ENCODE results near the gene LYST. TPM values are rescaled to one million over a fixed set of nuclear protein-coding genes. Genes with fewer than 3 reads are reported as not detected.

Gene LYST
- total RNA-seq, 1 donor from 2014 or later: 78.4 TPM

DNA sequence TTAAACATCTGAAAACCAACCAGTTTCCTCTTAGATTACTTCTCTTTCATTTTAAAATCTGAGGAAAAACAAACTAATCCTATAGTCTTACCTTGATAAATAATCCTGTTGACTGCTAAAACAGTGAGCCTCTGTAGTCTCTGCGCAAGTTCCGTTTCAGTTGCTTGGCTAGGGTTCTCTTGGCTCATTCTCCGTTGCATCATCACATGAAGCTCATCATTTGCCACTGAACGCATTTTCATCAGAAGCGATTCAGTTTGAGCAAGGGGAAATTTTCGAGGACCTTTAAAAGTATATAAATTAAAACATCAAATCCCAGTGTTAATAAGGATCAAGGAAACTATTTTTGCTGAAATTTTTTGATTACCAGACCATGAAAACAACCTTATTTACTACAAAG is 120.5 kb downstream of the LYST start:
- Histone ChIP-seq H3K9me3 (no peaks in the 10 kb centered on the region), H3K27me3 (no peaks in the 10 kb centered on the region), H3K4me3 (no peak overlapping the region), H3K36me3 (peaks cover 90% of the 10 kb centered on the region), H3K27ac (no peak overlapping the region), H3K4me1 (no peaks in the 10 kb centered on the region)
- TF ChIP-seq, protein P1, sequence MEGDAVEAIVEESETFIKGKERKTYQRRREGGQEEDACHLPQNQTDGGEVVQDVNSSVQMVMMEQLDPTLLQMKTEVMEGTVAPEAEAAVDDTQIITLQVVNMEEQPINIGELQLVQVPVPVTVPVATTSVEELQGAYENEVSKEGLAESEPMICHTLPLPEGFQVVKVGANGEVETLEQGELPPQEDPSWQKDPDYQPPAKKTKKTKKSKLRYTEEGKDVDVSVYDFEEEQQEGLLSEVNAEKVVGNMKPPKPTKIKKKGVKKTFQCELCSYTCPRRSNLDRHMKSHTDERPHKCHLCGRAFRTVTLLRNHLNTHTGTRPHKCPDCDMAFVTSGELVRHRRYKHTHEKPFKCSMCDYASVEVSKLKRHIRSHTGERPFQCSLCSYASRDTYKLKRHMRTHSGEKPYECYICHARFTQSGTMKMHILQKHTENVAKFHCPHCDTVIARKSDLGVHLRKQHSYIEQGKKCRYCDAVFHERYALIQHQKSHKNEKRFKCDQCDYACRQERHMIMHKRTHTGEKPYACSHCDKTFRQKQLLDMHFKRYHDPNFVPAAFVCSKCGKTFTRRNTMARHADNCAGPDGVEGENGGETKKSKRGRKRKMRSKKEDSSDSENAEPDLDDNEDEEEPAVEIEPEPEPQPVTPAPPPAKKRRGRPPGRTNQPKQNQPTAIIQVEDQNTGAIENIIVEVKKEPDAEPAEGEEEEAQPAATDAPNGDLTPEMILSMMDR (IDR thresholded peaks at IDR 0.05): no peak
- intact Hi-C loops (cut with DNase I): no loop called here
- ATAC-seq (no peak), DNase-seq (no peak)

DNA sequence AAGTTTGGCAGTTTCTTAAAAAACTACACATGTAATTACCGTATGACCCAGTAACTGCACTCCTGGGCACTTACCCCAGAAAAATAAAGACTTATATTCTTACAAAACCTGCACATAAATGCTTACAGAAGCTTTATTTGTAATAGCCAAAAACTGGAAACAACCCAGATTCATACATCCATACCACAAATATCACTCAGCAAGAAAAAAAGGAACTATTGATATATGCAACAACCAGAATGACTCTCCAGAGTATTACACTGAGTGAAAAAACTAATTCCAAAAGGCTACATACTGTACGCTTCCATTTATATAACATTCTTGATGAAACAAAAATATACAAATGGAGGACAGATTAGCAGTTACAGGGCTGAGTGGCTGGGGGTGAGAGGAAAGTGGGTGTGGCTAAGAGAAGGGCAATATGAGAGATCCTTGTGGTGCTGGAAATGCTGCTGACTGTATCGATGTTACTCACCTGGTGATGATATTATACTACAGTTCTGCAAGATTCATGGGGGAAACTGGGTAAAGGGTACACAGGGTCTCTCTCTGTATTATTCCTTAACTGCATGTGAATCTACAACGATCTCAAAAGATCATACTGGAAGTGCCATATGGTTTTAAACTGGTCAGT is 121.1 kb downstream of the LYST start:
- Histone ChIP-seq H3K27me3 (no peaks in the 10 kb centered on the region), H3K4me1 (no peaks in the 10 kb centered on the region), H3K9me3 (no peaks in the 10 kb centered on the region), H3K27ac (no peak overlapping the region), H3K4me3 (no peak overlapping the region), H3K36me3 (peaks cover 90% of the 10 kb centered on the region)
- TF ChIP-seq, protein P1 (IDR thresholded peaks at IDR 0.05): no peak
- ATAC-seq: peak; percentile 24
- intact Hi-C loops (cut with DNase I): no loop called here
- DNase-seq: no peak

DNA sequence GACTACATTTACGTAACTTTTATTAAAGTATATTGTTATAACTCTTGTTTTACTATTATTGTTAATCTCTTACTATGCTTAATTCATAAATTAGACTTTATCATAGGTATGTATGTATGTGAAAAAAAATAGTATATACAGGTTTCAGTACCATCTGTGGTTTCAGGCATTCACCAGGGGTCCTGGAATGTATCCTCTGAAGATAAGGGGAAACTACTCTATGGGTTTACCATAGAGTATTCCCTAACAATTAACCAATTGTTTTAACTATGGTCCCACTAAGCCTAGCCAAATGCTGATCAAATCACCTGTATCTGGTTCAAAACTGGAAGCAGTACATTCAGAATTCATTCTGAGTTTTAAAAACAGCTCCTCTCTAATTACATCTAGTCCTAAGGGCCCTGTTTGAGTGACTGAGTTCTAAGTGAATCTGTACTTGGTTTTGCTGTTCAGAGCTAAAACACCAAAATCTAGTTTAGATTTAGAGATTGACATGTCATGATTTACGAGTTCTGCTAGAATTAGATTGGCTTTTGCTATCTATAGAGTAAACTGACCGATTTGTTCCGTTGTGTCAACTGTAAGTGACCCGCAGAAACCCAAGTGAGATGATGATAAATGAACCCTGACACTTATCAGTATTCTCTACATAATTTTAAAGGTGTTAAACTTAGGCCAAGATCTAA is 123.6 kb downstream of the LYST start:
- H3K36me3 ChIP-seq: peaks cover 92% of the 10 kb centered on the region
- H3K27ac ChIP-seq: no peak overlapping the region
- TF ChIP-seq, protein P1 (IDR thresholded peaks at IDR 0.05): no peak
- no peak overlapping the region for H3K4me3 ChIP-seq
- no peaks in the 10 kb centered on the region for H3K9me3 ChIP-seq
- intact Hi-C loops (cut with DNase I): no loop called here
- H3K4me1 ChIP-seq: no peaks in the 10 kb centered on the region
- DNase-seq: no peak
- no peaks in the 10 kb centered on the region for H3K27me3 ChIP-seq
- no peak for ATAC-seq

DNA sequence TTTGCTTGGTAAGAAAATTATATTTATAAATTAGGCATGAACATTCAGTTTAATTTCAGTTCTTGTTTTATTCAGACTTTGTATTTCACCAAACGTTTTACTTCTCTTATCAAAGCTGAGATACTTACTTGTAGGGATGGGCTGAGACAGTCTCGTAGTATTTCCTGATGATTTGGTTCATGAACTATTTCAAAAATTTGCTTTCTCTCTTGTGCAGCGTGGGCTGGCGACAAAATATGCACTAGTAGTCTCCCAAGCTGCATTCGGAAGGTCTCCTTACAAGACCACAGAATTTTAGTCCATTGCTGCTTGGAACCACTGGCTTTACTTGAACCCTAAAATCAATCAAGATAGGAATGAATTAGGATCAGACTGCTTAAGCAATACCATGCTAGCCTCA is 125.4 kb downstream of the LYST start:
- intact Hi-C loops (cut with DNase I): no loop called here
- Histone ChIP-seq H3K36me3 (peaks cover 74% of the 10 kb centered on the region), H3K27ac (no peak overlapping the region), H3K4me1 (no peaks in the 10 kb centered on the region), H3K4me3 (no peak overlapping the region), H3K9me3 (no peaks in the 10 kb centered on the region), H3K27me3 (no peaks in the 10 kb centered on the region)
- ATAC-seq (no peak), DNase-seq (no peak)
- TF ChIP-seq, protein P1 (IDR thresholded peaks at IDR 0.05): no peak

DNA sequence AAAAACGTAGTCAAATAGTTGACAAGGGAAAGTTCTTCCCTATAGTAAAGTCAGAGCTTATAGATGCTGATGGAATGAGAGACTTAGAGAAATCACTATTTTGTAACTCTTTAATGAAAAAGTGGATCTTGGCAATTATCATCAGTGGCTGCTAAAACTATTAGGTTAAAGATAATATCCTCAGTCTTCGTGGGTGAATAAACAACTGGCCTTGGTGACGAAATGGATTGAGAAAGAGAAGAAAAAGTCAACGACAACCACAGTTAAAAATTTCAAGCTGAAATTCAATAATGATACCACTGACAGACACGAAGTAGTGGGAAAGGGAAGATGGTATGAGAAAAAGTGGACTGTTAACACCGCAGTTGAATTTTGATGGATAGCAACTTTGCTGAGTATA is 127.1 kb downstream of the LYST start:
- H3K4me1 ChIP-seq: no peaks in the 10 kb centered on the region
- H3K27ac ChIP-seq: no peak overlapping the region
- no peak overlapping the region for H3K4me3 ChIP-seq
- intact Hi-C loops (cut with DNase I): no loop called here
- no peaks in the 10 kb centered on the region for H3K27me3 ChIP-seq
- DNase-seq (no peak), ATAC-seq (no peak)
- TF ChIP-seq, protein P1 (IDR thresholded peaks at IDR 0.05): no peak
- peaks cover 58% of the 10 kb centered on the region for H3K36me3 ChIP-seq
- no peaks in the 10 kb centered on the region for H3K9me3 ChIP-seq

Data from upper lobe of right lung (tissue), 1 donor.